Hepatic stellate cell (primary cell): ENCODE results near the gene ZNHIT6.
"Not testable (repeated sequence)": the region's sequence is repeated elsewhere in the genome, so short reads cannot be mapped to it uniquely, and the experiment has no call there.

Experiments used
- DNase-seq: peaks from one replicate; pipeline ENCODE4 v3.0.0; 2011; ENCODE audit warnings: low spot score

ZNHIT6 gene

GRCh38 chr1:85707990-85708828 is at the start of gene ZNHIT6:
Gene ZNHIT6, minus strand, starts transcription at chr1:85708433. Its CDS starts 149 bp downstream, at chr1:85708284.
- DNase-seq: peak; percentile 82

GRCh38 chr1:85756864-85757263 is 48.6 kb upstream of the ZNHIT6 start:
- DNase-seq: no peak

GRCh38 chr1:85748120-85748519 is 39.9 kb upstream of the ZNHIT6 start:
- DNase-seq: no peak

- no peak for DNase-seq
Observed at GRCh38 chr1:85746777-85747176, 38.5 kb upstream of the ZNHIT6 start.

GRCh38 chr1:85743814-85744213 is 35.6 kb upstream of the ZNHIT6 start:
- no peak for DNase-seq

- no peak for DNase-seq
Observed at GRCh38 chr1:85734931-85735330, 26.7 kb upstream of the ZNHIT6 start.

- no peak for DNase-seq
Observed at GRCh38 chr1:85718678-85719340, 10.6 kb upstream of the ZNHIT6 start.

- DNase-seq: not testable (repeated sequence)
Observed at GRCh38 chr1:85714418-85715114, 6.3 kb upstream of the ZNHIT6 start.

- DNase-seq: no peak
Observed at GRCh38 chr1:85708829-85709227, 595 bp upstream of the ZNHIT6 start.

- no peak for DNase-seq
Observed at GRCh38 chr1:85707267-85707989, 805 bp downstream of the ZNHIT6 start.

- no peak for DNase-seq
Observed at GRCh38 chr1:85705940-85706339, 2.3 kb downstream of the ZNHIT6 start.

- DNase-seq: no peak
Observed at GRCh38 chr1:85700422-85700821, 7.8 kb downstream of the ZNHIT6 start.

- no peak for DNase-seq
Observed at GRCh38 chr1:85697895-85698294, 10.3 kb downstream of the ZNHIT6 start.

- no peak for DNase-seq
Observed at GRCh38 chr1:85692730-85693314, 15.4 kb downstream of the ZNHIT6 start.

- DNase-seq: no peak
Observed at GRCh38 chr1:85689775-85690404, 18.3 kb downstream of the ZNHIT6 start.

GRCh38 chr1:85683292-85684025 is 24.8 kb downstream of the ZNHIT6 start:
- DNase-seq: no peak

- no peak for DNase-seq
Observed at GRCh38 chr1:85681087-85681486, 27.1 kb downstream of the ZNHIT6 start.

- DNase-seq: no peak
Observed at GRCh38 chr1:85678193-85678592, 30.0 kb downstream of the ZNHIT6 start.

GRCh38 chr1:85677656-85678055 is 30.6 kb downstream of the ZNHIT6 start:
- DNase-seq: no peak

- DNase-seq: no peak
Observed at GRCh38 chr1:85672031-85672660, 36.1 kb downstream of the ZNHIT6 start.
